GM15510 (cell line): Measurements from ENCODE around the gene DCAF11.

Source experiments
- POLR2A ChIP-seq: IDR thresholded peaks from 3 replicates; pipeline ENCODE4 v1.6.1; 2011; ENCODE audit warnings: borderline replicate concordance; ENCODE audit not compliant: insufficient read length; ENCODE audit errors: extremely low read depth

Gene DCAF11

DNA sequence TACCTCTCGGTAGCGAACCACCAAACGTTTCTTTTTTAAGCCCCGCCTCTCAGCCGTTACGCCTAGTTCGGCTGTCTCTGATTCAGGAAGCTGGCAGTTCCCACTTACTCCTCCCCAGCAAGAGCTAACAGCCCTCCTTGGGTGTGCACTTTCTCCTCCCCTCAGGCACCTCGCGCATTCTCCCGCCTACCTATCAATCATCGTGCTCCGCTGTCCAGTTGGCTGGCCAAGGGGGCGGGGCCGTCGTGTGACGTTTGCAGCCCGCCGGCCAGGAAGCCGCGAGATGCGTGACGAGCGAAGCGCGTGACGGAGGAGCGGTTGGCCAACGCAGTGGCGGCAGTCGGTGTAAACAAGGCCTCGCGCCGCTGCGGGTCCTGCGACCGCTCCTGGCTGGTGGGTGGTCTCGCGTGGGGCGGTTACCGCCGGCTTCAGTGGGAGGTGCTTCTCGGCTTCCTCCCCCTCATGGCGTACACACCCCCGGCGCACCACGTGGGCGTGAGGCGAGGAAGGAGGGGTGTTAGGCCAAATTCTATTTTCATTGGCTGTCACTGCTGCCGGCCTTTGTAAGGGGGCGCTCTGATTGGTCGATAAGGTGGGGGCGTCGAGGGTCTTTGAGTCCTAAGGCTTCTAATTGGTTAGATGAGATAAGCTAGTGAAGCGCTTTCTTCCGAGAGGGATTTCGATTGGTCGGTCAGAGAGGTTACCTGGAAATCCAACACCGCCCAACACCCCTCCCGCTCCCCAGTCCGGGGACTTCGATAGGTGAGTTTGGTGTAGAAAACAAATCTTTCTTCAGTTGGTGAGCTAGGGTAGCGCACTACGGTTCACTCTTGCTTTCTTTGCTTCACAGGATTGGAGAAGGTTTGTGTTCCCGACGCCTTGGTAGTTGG, at the start of gene DCAF11, which contains the start of gene NRL:
DCAF11 (plus strand) TSS at position 246 of the 890 bp plus-strand sequence. CDS start 818 bp downstream, outside the sequence.
NRL (minus strand) TSS at position 418 of the 890 bp plus-strand sequence. CDS start 32,101 bp downstream, outside the sequence.
- no peak for TF ChIP-seq POLR2A

DNA sequence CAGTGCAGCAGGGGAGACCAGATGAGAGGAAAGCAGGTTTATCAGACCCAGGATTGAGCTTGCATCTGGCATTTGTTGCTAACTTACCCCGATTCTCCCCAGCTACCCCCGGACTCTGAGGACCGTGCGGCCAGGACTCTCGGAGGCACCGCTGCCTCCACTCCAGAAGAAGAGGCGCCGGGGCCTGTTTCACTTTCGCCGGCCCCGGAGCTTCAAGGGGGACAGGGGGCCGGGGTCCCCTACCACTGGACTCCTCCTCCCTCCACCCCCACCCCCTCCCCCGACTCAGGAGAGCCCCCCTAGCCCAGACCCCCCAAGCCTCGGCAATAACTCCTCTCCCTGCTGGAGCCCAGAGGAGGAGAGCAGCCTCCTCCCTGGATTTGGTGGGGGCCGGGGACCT, 49.7 kb upstream of the DCAF11 start:
- no peak for TF ChIP-seq POLR2A

GRCh38 chr14:24065408-24065807, 49.2 kb upstream of the DCAF11 start:
- no peak for TF ChIP-seq POLR2A

GRCh38 chr14:24066496-24067132, 48.0 kb upstream of the DCAF11 start:
- TF ChIP-seq POLR2A: no peak

GRCh38 chr14:24067133-24068082, 47.2 kb upstream of the DCAF11 start:
- no peak for TF ChIP-seq POLR2A

DNA sequence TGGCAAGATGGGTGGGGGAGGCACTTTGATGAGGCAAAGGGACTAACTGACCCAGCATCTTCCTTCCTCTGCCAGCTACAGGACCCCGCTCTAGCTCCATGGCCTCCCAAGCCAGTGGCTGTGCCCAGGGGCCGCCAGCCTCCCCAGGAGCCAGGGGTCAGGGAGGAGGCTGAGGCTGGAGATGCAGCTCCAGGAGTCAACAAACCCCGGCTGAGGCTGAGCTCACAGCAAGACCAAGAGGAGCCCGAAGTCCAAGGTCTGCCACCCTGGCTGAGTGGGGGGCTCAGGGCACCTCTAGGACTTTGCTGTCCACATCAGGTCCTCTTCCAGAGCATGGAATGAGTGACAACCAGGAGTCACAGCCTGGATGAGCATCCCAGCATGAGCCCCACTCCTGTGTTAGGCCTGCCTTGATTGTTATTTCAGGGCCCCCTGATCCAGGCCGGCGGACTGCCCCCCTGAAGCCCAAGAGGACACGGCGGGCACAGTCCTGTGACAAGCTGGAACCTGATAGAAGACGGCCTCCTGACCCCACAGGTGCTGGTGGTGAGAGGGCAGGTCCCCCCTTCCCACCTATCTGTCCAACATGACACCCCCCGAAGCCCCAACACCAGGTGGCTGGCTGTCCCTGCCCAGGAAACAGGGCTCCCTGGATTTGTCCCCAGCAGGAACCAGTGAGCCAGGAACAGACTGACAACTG, 45.7 kb upstream of the DCAF11 start:
- no peak for TF ChIP-seq POLR2A

- no peak for TF ChIP-seq POLR2A
Measured at GRCh38 chr14:24069411-24069735, 45.2 kb upstream of the DCAF11 start.

DNA sequence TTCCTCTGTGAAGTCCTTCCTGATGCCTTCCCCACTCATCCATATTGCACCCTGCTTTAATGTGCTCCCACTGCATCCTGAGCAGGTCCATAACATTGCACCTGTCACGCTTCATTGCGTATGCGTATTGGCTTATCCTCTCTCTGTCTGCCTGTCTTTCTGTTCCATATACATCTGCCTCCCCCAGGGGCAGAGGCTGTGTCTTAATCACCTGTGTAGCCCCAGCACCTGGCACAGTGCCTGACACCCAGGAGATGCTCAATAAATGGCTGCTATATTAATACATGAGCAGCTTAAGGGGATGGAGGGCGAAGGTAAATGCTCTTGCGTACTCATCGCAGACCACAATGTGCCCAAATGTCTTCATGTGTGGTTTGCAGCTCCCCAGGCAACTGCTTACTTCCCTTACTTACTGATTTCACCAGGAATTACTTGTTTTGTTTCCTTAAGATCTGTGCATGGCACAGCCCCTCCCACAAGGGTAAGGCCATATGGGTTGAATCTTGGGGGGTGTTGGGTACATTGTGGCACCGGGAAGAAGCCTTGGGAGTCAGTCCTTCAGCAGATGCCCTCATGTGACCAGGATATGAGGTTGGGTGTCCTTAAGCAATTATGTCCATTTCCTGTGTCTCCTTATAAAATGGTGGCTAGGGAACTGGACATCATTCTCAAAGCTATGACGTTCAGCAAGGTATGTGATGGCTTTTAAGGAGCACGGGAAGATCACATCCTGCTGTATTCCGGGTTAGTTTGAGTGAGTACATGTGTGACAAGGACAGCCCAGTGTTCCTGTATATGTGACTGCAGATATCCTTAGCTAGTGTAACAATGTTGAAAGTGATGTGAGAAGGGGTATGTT, 44.1 kb upstream of the DCAF11 start:
- no peak for TF ChIP-seq POLR2A

DNA sequence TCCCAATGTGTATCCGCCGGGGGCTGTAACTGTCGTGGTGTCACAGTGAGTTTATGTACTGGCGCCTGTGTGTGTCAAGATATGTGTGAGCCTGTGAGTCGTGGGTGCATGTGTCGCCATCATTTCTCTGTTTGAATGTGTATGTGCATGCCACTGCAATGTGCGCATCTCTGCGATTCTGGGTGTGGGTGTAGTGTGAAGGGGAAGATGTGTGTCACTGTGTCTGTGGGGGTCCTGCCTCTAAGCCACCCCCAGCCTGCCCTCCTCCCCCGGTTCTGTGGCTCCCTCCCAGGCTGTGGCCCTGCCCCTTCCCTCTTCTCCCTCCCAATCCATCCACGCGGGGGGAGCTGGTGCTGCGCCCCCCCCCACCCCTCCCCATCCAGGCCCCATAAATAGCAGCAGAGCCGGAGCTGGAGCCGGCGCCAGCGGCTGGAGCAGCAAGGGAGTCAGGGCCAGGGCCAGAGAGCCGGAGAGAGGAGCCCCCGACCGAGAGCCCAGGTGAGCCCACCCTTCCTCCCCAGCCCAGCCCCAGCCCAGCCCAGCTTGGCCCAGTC, 43.4 kb upstream of the DCAF11 start, which contains the start of gene CPNE6:
CPNE6 (plus strand) TSS at position 419 of the 554 bp plus-strand sequence. CDS start 1,375 bp downstream, outside the sequence.
- TF ChIP-seq POLR2A: no peak

DNA sequence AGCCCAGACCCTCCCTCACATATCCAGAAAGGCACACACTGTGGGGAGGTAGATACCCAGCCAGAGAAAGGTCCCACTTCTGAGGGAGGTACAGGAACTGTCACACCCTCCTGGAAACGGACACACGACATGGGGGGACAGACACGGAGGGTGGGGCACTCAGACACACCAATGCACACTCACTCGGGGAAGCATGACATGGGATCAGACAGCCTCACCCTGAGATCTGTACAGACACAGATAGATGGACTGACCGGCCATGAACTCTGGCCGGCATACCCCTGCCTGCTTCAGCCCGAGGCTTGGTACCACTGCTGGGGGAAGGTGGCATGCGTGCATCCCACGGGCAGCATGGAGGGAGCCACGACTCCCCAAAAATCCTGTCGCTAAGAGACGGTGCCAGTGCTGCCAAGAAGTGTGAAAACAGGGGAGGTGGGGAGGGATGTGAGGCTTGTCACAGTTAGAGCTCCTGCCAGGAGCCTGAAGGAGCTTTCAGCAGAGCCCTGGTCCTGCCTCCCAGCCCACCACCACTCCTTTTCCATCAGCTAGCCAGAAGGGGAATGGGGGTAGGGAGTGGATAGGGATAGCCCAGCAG, 42.6 kb upstream of the DCAF11 start:
- no peak for TF ChIP-seq POLR2A

DNA sequence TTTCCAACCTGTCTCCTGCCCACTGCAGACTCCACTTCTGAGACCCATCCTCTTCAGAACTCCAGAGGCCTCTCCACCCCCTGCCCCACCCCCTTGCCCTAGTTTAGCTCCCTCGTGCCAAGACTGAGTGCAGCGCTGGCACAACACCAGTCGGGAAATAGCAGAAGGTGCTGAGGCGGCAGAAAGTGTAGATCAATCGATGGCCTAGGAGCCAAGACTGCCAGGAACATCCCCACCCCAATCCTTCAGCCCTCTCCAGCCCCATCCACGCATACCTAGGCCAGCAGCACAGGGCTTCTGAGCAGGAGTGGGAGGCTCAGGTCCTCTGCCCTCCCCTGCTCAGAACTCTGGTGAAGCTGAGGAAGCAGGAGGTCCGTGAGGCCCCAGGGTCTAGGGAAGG, 42.1 kb upstream of the DCAF11 start:
- no peak for TF ChIP-seq POLR2A

- no peak for TF ChIP-seq POLR2A
Measured at GRCh38 chr14:24072881-24073877, 41.4 kb upstream of the DCAF11 start.
